Psoas muscle (tissue), 8 donors: ENCODE data around the gene KCNJ10. TPM values are rescaled to one million over a fixed set of nuclear protein-coding genes. Genes with fewer than 3 reads are reported as not detected.

ENCODE experiments used
- ATAC-seq, 4 donors: fragments of 200-7000 bp; cut with Tn5 transposase; one replicate each; pipeline ENCODE4 v1.9.1; 2020; ENCODE audit warnings: moderate library complexity in 3 of 4, mild to moderate bottlenecking in 2 of 4
- DNase-seq, 2 donors: peaks; one replicate each; pipeline ENCODE4 v3.0.0-alpha.2; 2020
- H3K27ac ChIP-seq: fragments of 200-600 bp; one replicate; pipeline ENCODE4 v1.8.0; 2022
- H3K27me3 ChIP-seq, 3 donors: fragments of 200-600 bp in 1 of 3; one replicate each; pipeline versions ENCODE4 v1.6.1 to v1.8.0; 2013 to 2022; ENCODE audit warnings: low read length in 2 of 3, mild to moderate bottlenecking in 2 of 3, moderate library complexity in 1 of 3; ENCODE audit not compliant: insufficient read depth in 3 of 3
- H3K36me3 ChIP-seq, 2 donors: fragments of 200-600 bp in 1 of 2; one replicate each; pipeline versions ENCODE4 v1.6.1 to v1.8.0; 2013 to 2022; ENCODE audit warnings: low read depth in 1 of 2, mild to moderate bottlenecking in 1 of 2, moderate library complexity in 1 of 2; ENCODE audit not compliant: insufficient read depth in 1 of 2
- H3K4me1 ChIP-seq: fragments of 200-600 bp; one replicate; pipeline ENCODE4 v1.8.0; 2022
- H3K4me3 ChIP-seq: fragments of 200-600 bp; one replicate; pipeline ENCODE4 v1.8.0; 2022; ENCODE audit warnings: mild to moderate bottlenecking
- H3K9me3 ChIP-seq: fragments of 200-600 bp; one replicate; pipeline ENCODE4 v1.8.0; 2022
- CTCF ChIP-seq: fragments of 200-600 bp; IDR thresholded peaks from one replicate; pipeline ENCODE4 v1.8.0; 2022; ENCODE audit warnings: antibody characterized with exemption
- WGBS, 3 donors: extraction: QIAGEN DNeasy Blood & Tissue Kit; methylation state at CpG; one replicate each; pipeline versions ENCODE4 v1.1.6 to v1.1.7; 2013; 5-methylcytosine and 5-hydroxymethylcytosine counted together
- intact Hi-C, 2 donors: fragments of 100-400 bp; cut with DNase I; formaldehyde crosslinking; loops; one replicate each; pipeline versions ENCODE4 v1.11.0 to v1.14.2; 2022
- polyA plus RNA-seq, 3 donors: library from polyadenylated mRNA; stranded (reverse); fragments of 200-250 nt; gene quantifications; one replicate each; pipeline ENCODE4 v1.2.3, GENCODE V29; 2013
- total RNA-seq, 4 donors: library from RNA; stranded (reverse); fragmentation: NEBNext Ultra II Directional in 2 of 4; extraction: Animal tissue kit (Norgen Biotek cat#: 25700) in 2 of 4; gene quantifications; one replicate each; pipeline versions ENCODE4 v1.2.1 to v1.2.4, GENCODE V29; 2021 to 2023
- donor health status: healthy with polysubstance abuse.
- donor health status: DM: no; HTN: no; CAD: no; lungs with moderate emphysema.
- donor health status: Bipolar disorder and iron deficiency.
- donor health status: healthy.
- donor health status: DM: yes; HTN: yes; CAD: no.
- donor health status: DM: no; HTN: no; CAD: no.
- donor health status: DM: no; HTN: no; CAD: no.
- donor health status: DM: yes; HTN: yes; CAD: no.

Gene KCNJ10
- total and polyA plus RNA-seq, 7 donors = 0.01 to 0.09 (median 0.05) TPM; not detected in 3

DNA sequence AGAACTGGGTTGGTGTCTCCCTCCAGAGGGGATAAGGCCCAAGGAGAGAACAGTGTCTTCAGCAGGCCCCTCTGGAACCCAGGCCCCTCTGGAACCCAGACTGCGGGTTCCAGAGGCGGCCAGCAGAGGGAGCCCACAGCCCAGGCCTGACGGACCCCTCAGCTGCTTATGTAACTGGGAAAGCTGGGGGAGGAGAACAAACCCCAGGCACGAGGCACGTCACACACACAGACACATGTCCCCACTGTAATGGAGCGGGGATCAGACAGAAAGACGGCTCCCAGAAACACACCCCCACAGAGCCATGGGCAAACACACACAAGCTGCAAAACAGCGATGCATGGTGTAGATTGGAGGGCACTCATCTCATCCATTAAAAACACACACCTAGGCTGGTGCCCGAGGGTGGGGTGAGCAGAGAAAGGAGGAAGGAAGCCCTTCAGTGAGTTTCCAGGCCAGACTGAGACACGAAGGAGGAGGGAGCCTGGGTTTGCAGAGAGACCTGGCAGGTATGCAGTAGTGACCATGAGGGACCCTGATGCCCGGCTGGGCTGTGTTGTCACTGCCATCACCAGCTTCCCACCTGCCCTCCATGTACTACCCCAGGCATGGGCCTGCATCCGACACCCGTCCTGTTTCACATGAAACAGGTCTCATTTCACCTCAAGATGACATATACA, 31.2 kb upstream of the KCNJ10 start:
- Histone ChIP-seq H3K27ac (peak overlapping the region; percentile 93), H3K9me3 (no peaks in the 10 kb centered on the region), H3K4me3 (peak overlapping the region; percentile 22), H3K4me1 (peaks cover 35% of the 10 kb centered on the region), H3K27me3 (no peaks in the 10 kb centered on the region), H3K36me3 (no peaks in the 10 kb centered on the region)
- peak; percentile 80 to 89 for DNase-seq
- peak; percentile 60 to 73 (median 63) for ATAC-seq
- intact Hi-C loops = loop anchor here (2.0 to 5.0 kb wide), 4 partner anchors 56 to 190 kb away; no protein-coding TSS in a partner anchor
- 13 to 19% (median 14%) methylated on average over 13 of the region's 13 CpGs for WGBS, 3 donors
- TF ChIP-seq CTCF = peak; percentile 82

GRCh38 chr1:160099716-160100375, 29.9 kb upstream of the KCNJ10 start:
- no peak for TF ChIP-seq CTCF
- intact Hi-C loops = loop anchor here (2.0 to 5.0 kb wide), 6 partner anchors 57 to 277 kb away; partner anchors contain the start of gene PEA15 (in 1 of the 2)
- Histone ChIP-seq H3K27me3 (no peaks in the 10 kb centered on the region), H3K4me3 (no peak overlapping the region), H3K27ac (peak overlapping the region; percentile 93), H3K4me1 (peaks cover 41% of the 10 kb centered on the region), H3K9me3 (no peaks in the 10 kb centered on the region), H3K36me3 (peaks cover 0 to 4% of the 10 kb centered on the region in 2 donors)
- no peak for ATAC-seq
- WGBS, 3 donors = 92 to 97% (median 92%) methylated on average over 2 of the region's 2 CpGs
- DNase-seq = no peak

DNA sequence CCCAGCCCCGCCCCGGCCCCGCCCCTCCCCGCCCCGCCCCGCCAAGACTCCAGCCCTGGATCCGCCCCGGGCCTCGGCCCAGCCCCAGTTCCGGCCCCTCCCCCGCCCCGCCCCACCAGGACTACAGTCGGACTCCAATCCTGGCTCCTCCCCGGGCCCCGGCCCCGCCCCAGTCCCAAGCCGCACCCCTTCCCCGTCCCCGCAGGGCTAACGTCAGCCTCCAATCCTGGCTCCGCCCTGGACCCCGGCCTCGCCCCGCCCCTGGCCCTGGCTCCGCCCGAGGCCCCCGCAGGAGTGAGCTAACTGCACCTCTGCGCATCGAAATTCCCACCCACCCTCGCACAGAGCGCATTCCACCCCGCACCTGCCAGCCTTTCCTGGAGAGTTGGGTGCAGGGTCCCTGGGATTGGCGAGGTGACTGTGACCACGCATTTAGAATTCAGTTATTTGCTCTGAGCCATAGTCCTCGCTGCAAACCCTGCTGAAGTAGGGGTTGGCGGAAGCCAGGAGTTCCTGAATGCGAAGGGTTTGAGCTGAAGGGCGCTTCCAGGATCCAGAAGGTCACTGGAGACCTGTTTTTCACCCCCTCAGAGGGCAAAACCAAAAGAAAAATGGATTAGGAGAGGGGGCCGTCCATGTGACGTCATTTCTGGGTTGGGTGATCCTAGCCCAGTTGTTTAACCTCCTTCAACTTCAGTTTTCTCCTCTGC, 29.0 kb upstream of the KCNJ10 start:
- no peak for TF ChIP-seq CTCF
- H3K36me3 ChIP-seq = peaks cover 0 to 12% of the 10 kb centered on the region in 2 donors
- peak overlapping the region; percentile 87 for H3K27ac ChIP-seq
- H3K4me3 ChIP-seq = peak overlapping the region; percentile 89
- ATAC-seq = peak; percentile 78 to 86 (median 79)
- intact Hi-C loops = loop anchor here in 1 of 2 donors (5.0 kb wide), 2 partner anchors 108 to 278 kb away; partner anchors contain the start of gene PEA15
- no peaks in the 10 kb centered on the region for H3K27me3 ChIP-seq
- WGBS, 3 donors = 3 to 10% (median 3%) methylated on average over 22 to 40 of the region's 40 CpGs
- H3K4me1 ChIP-seq = peaks cover 41% of the 10 kb centered on the region
- H3K9me3 ChIP-seq = no peaks in the 10 kb centered on the region
- peak; percentile 98 to 99 for DNase-seq

GRCh38 chr1:160097911-160098851, 28.2 kb upstream of the KCNJ10 start, which contains the start of gene IGSF8:
Gene IGSF8, minus strand, starts transcription at chr1:160098619. Its CDS starts 147 bp downstream, at chr1:160098472.
- H3K27me3 ChIP-seq = no peaks in the 10 kb centered on the region
- ATAC-seq (peak; percentile 64 to 71 (median 67)), DNase-seq (peak; percentile 93 to 95)
- 2 to 6% (median 5%) methylated on average over 35 to 63 of the region's 64 CpGs for WGBS, 3 donors
- peaks cover 41% of the 10 kb centered on the region for H3K4me1 ChIP-seq
- TF ChIP-seq CTCF = no peak
- peaks cover 0 to 19% of the 10 kb centered on the region in 2 donors for H3K36me3 ChIP-seq
- H3K4me3 ChIP-seq = peak within 1 kb of the TSS; percentile 89
- peak within 1 kb of the TSS; percentile 87 for H3K27ac ChIP-seq
- no peaks in the 10 kb centered on the region for H3K9me3 ChIP-seq
- intact Hi-C loops = loop anchor here in 1 of 2 donors (5.0 kb wide), 2 partner anchors 109 to 279 kb away; partner anchors contain the start of gene PEA15
